HEK293T (cell line): ENCODE measurements around the gene SLC4A7.
"Not testable (repeated sequence)": the region's sequence is repeated elsewhere in the genome, so short reads cannot be mapped to it uniquely, and the experiment has no call there.

Source experiments
- CTCF ChIA-PET: fragments of 350-600 bp; formaldehyde crosslinking; extraction: SDS; loops from one replicate; lab custom pipeline; 2021; ENCODE audit warnings: antibody characterized with exemption, inconsistent platforms; lab: Yijun Ruan, JAX
- POLR2A ChIA-PET: fragments of 350-600 bp; formaldehyde crosslinking; extraction: SDS; loops from one replicate; lab custom pipeline; 2020; ENCODE audit warnings: antibody characterized with exemption, inconsistent platforms; lab: Yijun Ruan, JAX
- DNase-seq: peaks from one replicate; pipeline ENCODE4 v3.0.0; 2012; ENCODE audit warnings: mixed read lengths; ENCODE audit errors: extremely low spot score
- ARNT ChIP-seq: fragments of 450-650 bp; IDR thresholded peaks from 2 replicates; pipeline ENCODE4 v1.6.1; 2017; ENCODE audit warnings: mild to moderate bottlenecking
- BHLHE40 ChIP-seq: fragments of 450-650 bp; IDR thresholded peaks from 2 replicates; pipeline ENCODE4 v1.6.1; 2016; ENCODE audit warnings: mild to moderate bottlenecking, moderate library complexity, borderline replicate concordance
- CTBP1 ChIP-seq: fragments of 450-650 bp; IDR thresholded peaks from 2 replicates; pipeline ENCODE4 v1.6.1; 2016; ENCODE audit warnings: borderline replicate concordance
- ELF4 ChIP-seq: fragments of 450-650 bp; IDR thresholded peaks from 2 replicates; pipeline ENCODE4 v1.6.1; 2017; ENCODE audit warnings: antibody characterized with exemption
- FOXA1 ChIP-seq: fragments of 450-650 bp; IDR thresholded peaks from 2 replicates; pipeline ENCODE4 v1.6.1; 2016; ENCODE audit warnings: mild to moderate bottlenecking
- FOXK2 ChIP-seq: fragments of 450-650 bp; IDR thresholded peaks from 2 replicates; pipeline ENCODE4 v1.6.1; 2016; ENCODE audit warnings: mild to moderate bottlenecking
- FOXM1 ChIP-seq: fragments of 450-650 bp; IDR thresholded peaks from 2 replicates; pipeline ENCODE4 v1.6.1; 2017; ENCODE audit warnings: mild to moderate bottlenecking, borderline replicate concordance
- HDGF ChIP-seq: fragments of 450-650 bp; IDR thresholded peaks from 2 replicates; pipeline ENCODE4 v1.6.1; 2017; ENCODE audit warnings: antibody characterized with exemption, borderline replicate concordance
- L3MBTL2 ChIP-seq: fragments of 450-650 bp; conservative IDR thresholded peaks from 2 replicates; pipeline ENCODE4 v1.6.1; 2016; ENCODE audit warnings: mild to moderate bottlenecking
- LEF1 ChIP-seq: fragments of 450-650 bp; IDR thresholded peaks from 2 replicates; pipeline ENCODE4 v1.6.1; 2017; ENCODE audit warnings: mild to moderate bottlenecking, borderline replicate concordance
- NFRKB ChIP-seq: fragments of 450-650 bp; IDR thresholded peaks from 2 replicates; pipeline ENCODE4 v1.6.1; 2016; ENCODE audit warnings: mild to moderate bottlenecking, moderate library complexity
- PKNOX1 ChIP-seq: fragments of 450-650 bp; IDR thresholded peaks from 2 replicates; pipeline ENCODE4 v1.6.1; 2016
- SP1 ChIP-seq: fragments of 450-650 bp; IDR thresholded peaks from 2 replicates; pipeline ENCODE4 v1.6.1; 2017
- SUZ12 ChIP-seq: fragments of 450-650 bp; IDR thresholded peaks from 2 replicates; pipeline ENCODE4 v1.6.1; 2016; ENCODE audit warnings: mild to moderate bottlenecking
- TARDBP ChIP-seq: fragments of 450-650 bp; IDR thresholded peaks from 2 replicates; pipeline ENCODE4 v1.6.1; 2016
- ZNF384 ChIP-seq: fragments of 450-650 bp; IDR thresholded peaks from 2 replicates; pipeline ENCODE4 v1.6.1; 2016

The SLC4A7 gene

GRCh38 chr3:27340534-27340933, 143.7 kb downstream of the SLC4A7 start:
- TF ChIP-seq L3MBTL2 (no peak), BHLHE40 (no peak), ZNF384 (no peak), FOXM1 (no peak), LEF1 (no peak), TARDBP (no peak), NFRKB (no peak), ARNT (no peak), SUZ12 (no peak), HDGF (no peak), ELF4 (no peak), FOXA1 (no peak), SP1 (no peak), CTBP1 (no peak), PKNOX1 (no peak), FOXK2 (no peak)
- ChIA-PET CTCF (no interaction called here), POLR2A (no interaction called here)
- DNase-seq: no peak

GRCh38 chr3:27335571-27335970, 148.6 kb downstream of the SLC4A7 start:
- ChIA-PET POLR2A (no interaction called here), CTCF (no interaction called here)
- TF ChIP-seq SUZ12 (no peak), CTBP1 (no peak), BHLHE40 (no peak), HDGF (no peak), NFRKB (no peak), SP1 (no peak), ARNT (no peak), TARDBP (no peak), ZNF384 (no peak), FOXK2 (no peak), ELF4 (no peak), LEF1 (no peak), PKNOX1 (no peak), FOXM1 (no peak), FOXA1 (no peak), L3MBTL2 (no peak)
- DNase-seq: no peak

GRCh38 chr3:27333843-27334242, 150.3 kb downstream of the SLC4A7 start:
- no peak for DNase-seq
- ChIA-PET CTCF (no interaction called here), POLR2A (no interaction called here)
- TF ChIP-seq FOXK2 (no peak), SUZ12 (no peak), TARDBP (no peak), PKNOX1 (no peak), ZNF384 (no peak), FOXM1 (no peak), L3MBTL2 (no peak)

GRCh38 chr3:27328982-27329762, 155.0 kb downstream of the SLC4A7 start:
- CTCF ChIA-PET, POLR2A ChIA-PET, DNase-seq: not testable (repeated sequence)

- DNase-seq: no peak
- ChIA-PET CTCF (no interaction called here), POLR2A (no interaction called here)
- TF ChIP-seq L3MBTL2 (no peak), NFRKB (no peak), FOXM1 (no peak), ZNF384 (no peak), FOXA1 (no peak), PKNOX1 (no peak), HDGF (no peak), SP1 (no peak), TARDBP (no peak), ARNT (no peak), ELF4 (no peak), SUZ12 (no peak), BHLHE40 (no peak), FOXK2 (no peak)
These were observed 157.3 kb downstream of the SLC4A7 start for GRCh38 chr3:27326629-27327545.
